Measurements from ENCODE around the gene MRGPRG. TPM values are rescaled to one million over a fixed set of nuclear protein-coding genes. Genes with fewer than 3 reads are reported as not detected.

MRGPRG gene
- polyA plus RNA-seq, 1 donor from 2014 or later: not detected

- no peak overlapping the region for H3K27ac ChIP-seq (ENCODE audit: low read length)
- no peaks in the 10 kb centered on the region for H4K20me1 ChIP-seq (ENCODE audit: insufficient read depth)
- H3K9me3 ChIP-seq (ENCODE audit: low read length): no peaks in the 10 kb centered on the region
- no peak overlapping the region for H3K4me3 ChIP-seq (ENCODE audit: low read length)
- H3K36me3 ChIP-seq (ENCODE audit: insufficient read depth, low read length): no peaks in the 10 kb centered on the region
- no peak overlapping the region for H3K9ac ChIP-seq (ENCODE audit: low read length)
- H3F3A ChIP-seq (ENCODE audit: insufficient read depth, low read length, poor library complexity, severe bottlenecking): no peaks in the 10 kb centered on the region
- peaks cover 25% of the 10 kb centered on the region for H3K27me3 ChIP-seq (ENCODE audit: insufficient read depth, low read depth, low read length)
- H2AFZ ChIP-seq (ENCODE audit: low read depth, low read length): no peak overlapping the region
- H3K9me2 ChIP-seq (ENCODE audit: insufficient read depth, low read length): no peaks in the 10 kb centered on the region
- no peaks in the 10 kb centered on the region for H3K79me2 ChIP-seq (replicated peaks; ENCODE audit: insufficient read depth, low read length)
- no peak overlapping the region for H3K4me2 ChIP-seq (ENCODE audit: low read length)
- no peak for TF ChIP-seq CTCF (IDR thresholded peaks at IDR 0.05; ENCODE audit: poor library complexity, severe bottlenecking)
- TF ChIP-seq SMC3 (conservative IDR thresholded peaks at IDR 0.05; ENCODE audit: poor library complexity): no peak
- TF ChIP-seq MXI1 (conservative IDR thresholded peaks at IDR 0.05; ENCODE audit: poor library complexity, severe bottlenecking): no peak
- no peak for TF ChIP-seq REST (IDR thresholded peaks at IDR 0.05; ENCODE audit: borderline replicate concordance)
- TF ChIP-seq EZH2 (IDR thresholded peaks at IDR 0.05; ENCODE audit: borderline replicate concordance, insufficient read depth, low read length, poor library complexity, severe bottlenecking): no peak
- no peak for TF ChIP-seq RAD21 (conservative IDR thresholded peaks at IDR 0.05)
- no peak for TF ChIP-seq TAF1 (IDR thresholded peaks at IDR 0.05; ENCODE audit: low read depth)
- TF ChIP-seq EP300 (conservative IDR thresholded peaks at IDR 0.05; ENCODE audit: poor library complexity, severe bottlenecking): no peak
- TF ChIP-seq POLR2AphosphoS5 (IDR thresholded peaks at IDR 0.05): no peak
Measured at GRCh38 chr11:3201677-3202181, 16.9 kb downstream of the MRGPRG start.

- no peak overlapping the region for H3K27ac ChIP-seq (ENCODE audit: low read length)
- H3K79me2 ChIP-seq (replicated peaks; ENCODE audit: insufficient read depth, low read length): no peaks in the 10 kb centered on the region
- no peaks in the 10 kb centered on the region for H3K9me2 ChIP-seq (ENCODE audit: insufficient read depth, low read length)
- no peak overlapping the region for H3K9ac ChIP-seq (ENCODE audit: low read length)
- H3F3A ChIP-seq (ENCODE audit: insufficient read depth, low read length, poor library complexity, severe bottlenecking): no peaks in the 10 kb centered on the region
- no peak overlapping the region for H2AFZ ChIP-seq (ENCODE audit: low read depth, low read length)
- TF ChIP-seq RAD21 (conservative IDR thresholded peaks at IDR 0.05) (no peak), CTCF (IDR thresholded peaks at IDR 0.05; ENCODE audit: poor library complexity, severe bottlenecking) (no peak), EP300 (conservative IDR thresholded peaks at IDR 0.05; ENCODE audit: poor library complexity, severe bottlenecking) (no peak), EZH2 (IDR thresholded peaks at IDR 0.05; ENCODE audit: borderline replicate concordance, insufficient read depth, low read length, poor library complexity, severe bottlenecking) (no peak), SMC3 (conservative IDR thresholded peaks at IDR 0.05; ENCODE audit: poor library complexity) (no peak), MXI1 (conservative IDR thresholded peaks at IDR 0.05; ENCODE audit: poor library complexity, severe bottlenecking) (no peak), REST (IDR thresholded peaks at IDR 0.05; ENCODE audit: borderline replicate concordance) (no peak), TAF1 (IDR thresholded peaks at IDR 0.05; ENCODE audit: low read depth) (no peak), POLR2AphosphoS5 (IDR thresholded peaks at IDR 0.05) (no peak)
- H3K36me3 ChIP-seq (ENCODE audit: insufficient read depth, low read length): no peaks in the 10 kb centered on the region
- no peak overlapping the region for H3K4me3 ChIP-seq (ENCODE audit: low read length)
- peaks cover 25% of the 10 kb centered on the region for H3K27me3 ChIP-seq (ENCODE audit: insufficient read depth, low read depth, low read length)
- H3K9me3 ChIP-seq (ENCODE audit: low read length): no peaks in the 10 kb centered on the region
- H4K20me1 ChIP-seq (ENCODE audit: insufficient read depth): no peaks in the 10 kb centered on the region
- H3K4me2 ChIP-seq (ENCODE audit: low read length): no peak overlapping the region
Measured at GRCh38 chr11:3201112-3201581, 17.5 kb downstream of the MRGPRG start.

Measured in neural cell (in vitro differentiated cells).